GM19328 (cell line): Measurements from ENCODE around the gene TSPO.
A peak's percentile ranks its signal among the peaks of the same experiment; 100 is the strongest.

Experiments
- ATAC-seq: cut with Tn5 transposase; IDR thresholded peaks from one replicate; pipeline ENCODE4 v1.9.1; 2021; ENCODE audit warnings: mild to moderate bottlenecking, moderate library complexity; ENCODE audit not compliant: unreplicated experiment

Gene TSPO

GRCh38 chr22:43174941-43175531, 23.7 kb downstream of the TSPO start:
- no peak for ATAC-seq

- no peak for ATAC-seq
Observed at GRCh38 chr22:43176090-43176489, 24.7 kb downstream of the TSPO start.

- ATAC-seq: no peak
Observed at GRCh38 chr22:43177479-43177878, 26.1 kb downstream of the TSPO start.

GRCh38 chr22:43179146-43179910, 28.0 kb downstream of the TSPO start:
- ATAC-seq: no peak

GRCh38 chr22:43179911-43180195, 28.5 kb downstream of the TSPO start:
- no peak for ATAC-seq

GRCh38 chr22:43180670-43181069, 29.3 kb downstream of the TSPO start:
- ATAC-seq: no peak

GRCh38 chr22:43181321-43182076, 30.1 kb downstream of the TSPO start:
- ATAC-seq: no peak

GRCh38 chr22:43182118-43182517, 30.8 kb downstream of the TSPO start:
- ATAC-seq: no peak

GRCh38 chr22:43182726-43183125, 31.4 kb downstream of the TSPO start:
- no peak for ATAC-seq

- no peak for ATAC-seq
Observed at GRCh38 chr22:43183496-43184277, 32.3 kb downstream of the TSPO start.

GRCh38 chr22:43185860-43186261, 34.5 kb downstream of the TSPO start:
- no peak for ATAC-seq

GRCh38 chr22:43186272-43187170, 35.2 kb downstream of the TSPO start, which contains the start of gene TTLL12:
TTLL12 (minus strand) TSS chr22:43187134; CDS start chr22:43187069, 65 bp downstream.
- peak; percentile 50 for ATAC-seq

GRCh38 chr22:43187171-43188099, 36.1 kb downstream of the TSPO start:
- ATAC-seq: peak; percentile 76

- ATAC-seq: no peak
Observed at GRCh38 chr22:43188829-43189545, 37.6 kb downstream of the TSPO start.

- ATAC-seq: no peak
Observed at GRCh38 chr22:43191831-43192230, 40.5 kb downstream of the TSPO start.

GRCh38 chr22:43197271-43197941, 46.0 kb downstream of the TSPO start:
- no peak for ATAC-seq

- no peak for ATAC-seq
Observed at GRCh38 chr22:43198126-43198525, 46.8 kb downstream of the TSPO start.

GRCh38 chr22:43198936-43199335, 47.6 kb downstream of the TSPO start:
- ATAC-seq: no peak
